CD4-positive, alpha-beta T cell treated with Interleukin-1 beta for 1 hour (primary cell): ENCODE results near the gene MUC5B.

ENCODE experiments used
- DNase-seq, 2 donors: peaks; one replicate each; pipeline ENCODE4 v3.0.0-alpha.2; 2020 to 2022

MUC5B gene

DNA sequence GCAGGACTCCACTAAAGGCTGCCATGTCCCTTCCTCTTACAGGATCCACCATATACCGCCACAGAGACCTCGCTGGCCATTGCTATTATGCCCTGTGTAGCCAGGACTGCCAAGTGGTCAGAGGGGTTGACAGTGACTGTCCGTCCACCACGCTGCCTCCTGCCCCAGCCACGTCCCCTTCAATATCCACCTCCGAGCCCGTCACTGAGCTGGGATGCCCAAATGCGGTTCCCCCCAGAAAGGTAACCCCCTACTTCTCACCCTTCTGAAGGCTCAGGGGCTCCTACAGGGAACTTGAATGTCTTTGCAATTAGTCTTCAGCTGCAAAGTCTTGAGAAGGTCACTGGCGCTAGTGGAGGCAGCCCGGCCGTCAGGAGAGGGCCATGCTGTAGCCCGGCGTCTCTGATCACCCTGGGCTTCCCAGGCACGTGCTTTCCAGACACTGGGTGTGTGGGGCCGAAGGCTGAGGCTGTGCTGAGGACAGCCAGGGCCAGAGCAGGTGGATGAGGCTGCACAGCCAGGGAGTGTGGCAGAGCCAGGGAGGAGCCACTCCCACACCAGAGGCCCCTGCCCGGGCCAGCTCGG, 30.0 kb upstream of the MUC5B start:
- DNase-seq = no peak

DNA sequence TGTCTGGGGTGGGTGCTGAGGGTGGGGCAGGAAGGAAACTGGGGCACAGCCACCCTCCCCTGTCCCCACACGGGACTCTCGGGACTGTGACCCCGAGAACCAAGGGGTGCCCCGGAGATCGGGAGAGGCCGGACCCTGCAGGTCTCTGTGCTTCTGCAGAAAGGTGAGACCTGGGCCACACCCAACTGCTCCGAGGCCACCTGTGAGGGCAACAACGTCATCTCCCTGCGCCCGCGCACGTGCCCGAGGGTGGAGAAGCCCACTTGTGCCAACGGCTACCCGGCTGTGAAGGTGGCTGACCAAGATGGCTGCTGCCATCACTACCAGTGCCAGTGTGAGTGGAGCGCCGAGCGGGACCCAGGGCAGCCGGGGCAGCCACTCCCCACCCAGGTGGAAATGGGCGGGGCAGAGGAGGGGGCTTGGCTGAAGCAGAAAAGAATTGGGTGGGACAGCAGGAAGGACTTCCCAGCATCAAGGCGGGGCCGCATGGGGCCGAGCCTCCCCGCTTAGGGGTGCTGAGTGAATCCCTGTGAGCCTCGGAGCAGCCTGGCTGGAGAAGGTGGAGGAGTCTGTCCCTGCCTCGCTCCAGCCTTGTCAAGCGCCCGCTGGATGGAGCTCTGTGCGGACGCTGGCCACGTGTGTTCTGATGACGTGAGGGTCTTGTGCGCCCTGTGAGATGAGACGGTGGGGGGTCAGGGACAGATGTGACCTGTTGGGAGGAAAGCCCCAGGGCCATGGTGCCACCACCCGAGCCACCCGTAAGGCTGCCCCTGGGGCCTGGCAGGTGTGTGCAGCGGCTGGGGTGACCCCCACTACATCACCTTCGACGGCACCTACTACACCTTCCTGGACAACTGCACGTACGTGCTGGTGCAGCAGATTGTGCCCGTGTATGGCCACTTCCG, 29.3 kb upstream of the MUC5B start:
- no peak for DNase-seq

DNA sequence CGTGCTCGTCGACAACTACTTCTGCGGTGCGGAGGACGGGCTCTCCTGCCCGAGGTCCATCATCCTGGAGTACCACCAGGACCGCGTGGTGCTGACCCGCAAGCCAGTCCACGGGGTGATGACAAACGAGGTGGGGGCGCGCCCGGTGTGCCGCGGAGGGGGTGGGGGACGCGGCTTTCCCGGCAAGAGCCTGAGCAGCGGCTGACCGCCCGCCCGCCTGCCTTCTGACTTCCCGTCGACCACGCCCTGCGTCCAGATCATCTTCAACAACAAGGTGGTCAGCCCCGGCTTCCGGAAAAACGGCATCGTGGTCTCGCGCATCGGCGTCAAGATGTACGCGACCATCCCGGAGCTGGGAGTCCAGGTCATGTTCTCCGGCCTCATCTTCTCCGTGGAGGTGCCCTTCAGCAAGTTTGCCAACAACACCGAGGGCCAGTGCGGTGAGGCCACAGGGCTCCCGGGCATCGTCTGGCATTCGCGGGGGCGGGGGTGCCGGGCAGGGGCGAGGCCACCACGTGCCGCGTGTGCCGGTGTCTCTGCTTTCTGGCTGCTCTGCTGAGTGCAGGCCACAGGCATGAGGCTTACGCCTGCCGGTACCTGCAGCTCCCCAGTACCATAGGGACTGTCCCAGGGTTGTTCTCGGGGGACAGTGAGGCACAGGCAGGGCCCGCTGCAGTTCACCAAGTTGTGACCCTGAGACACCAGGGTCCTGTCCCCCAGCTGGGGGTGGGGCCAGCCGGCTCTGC, 28.5 kb upstream of the MUC5B start:
- DNase-seq = no peak

DNA sequence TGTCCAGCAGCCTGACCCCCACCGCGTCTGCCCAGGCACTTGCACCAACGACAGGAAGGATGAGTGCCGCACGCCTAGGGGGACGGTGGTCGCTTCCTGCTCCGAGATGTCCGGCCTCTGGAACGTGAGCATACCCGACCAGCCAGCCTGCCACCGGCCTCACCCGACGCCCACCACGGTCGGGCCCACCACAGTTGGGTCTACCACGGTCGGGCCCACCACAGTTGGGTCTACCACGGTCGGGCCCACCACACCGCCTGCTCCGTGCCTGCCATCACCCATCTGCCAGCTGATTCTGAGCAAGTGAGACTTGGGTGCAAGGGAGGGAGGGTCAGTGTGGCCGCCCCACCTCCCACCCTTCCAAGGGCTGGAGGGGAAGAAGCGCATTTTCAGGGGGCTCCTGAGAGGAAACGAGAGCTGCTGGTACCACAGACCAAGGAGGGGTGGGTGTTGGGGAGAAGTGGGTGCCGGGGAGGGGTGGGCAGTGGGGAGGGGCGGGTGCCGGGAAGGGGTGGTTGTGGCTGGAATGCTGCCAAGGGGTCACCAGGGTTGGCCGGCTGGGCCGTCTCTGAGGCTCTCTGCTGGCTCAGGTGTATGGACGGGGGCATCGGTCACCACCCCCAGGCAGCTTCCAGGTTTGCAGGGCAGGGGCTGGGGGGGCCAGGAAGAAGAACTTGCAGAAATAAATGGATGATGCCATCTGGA, 27.7 kb upstream of the MUC5B start:
- DNase-seq = no peak

DNA sequence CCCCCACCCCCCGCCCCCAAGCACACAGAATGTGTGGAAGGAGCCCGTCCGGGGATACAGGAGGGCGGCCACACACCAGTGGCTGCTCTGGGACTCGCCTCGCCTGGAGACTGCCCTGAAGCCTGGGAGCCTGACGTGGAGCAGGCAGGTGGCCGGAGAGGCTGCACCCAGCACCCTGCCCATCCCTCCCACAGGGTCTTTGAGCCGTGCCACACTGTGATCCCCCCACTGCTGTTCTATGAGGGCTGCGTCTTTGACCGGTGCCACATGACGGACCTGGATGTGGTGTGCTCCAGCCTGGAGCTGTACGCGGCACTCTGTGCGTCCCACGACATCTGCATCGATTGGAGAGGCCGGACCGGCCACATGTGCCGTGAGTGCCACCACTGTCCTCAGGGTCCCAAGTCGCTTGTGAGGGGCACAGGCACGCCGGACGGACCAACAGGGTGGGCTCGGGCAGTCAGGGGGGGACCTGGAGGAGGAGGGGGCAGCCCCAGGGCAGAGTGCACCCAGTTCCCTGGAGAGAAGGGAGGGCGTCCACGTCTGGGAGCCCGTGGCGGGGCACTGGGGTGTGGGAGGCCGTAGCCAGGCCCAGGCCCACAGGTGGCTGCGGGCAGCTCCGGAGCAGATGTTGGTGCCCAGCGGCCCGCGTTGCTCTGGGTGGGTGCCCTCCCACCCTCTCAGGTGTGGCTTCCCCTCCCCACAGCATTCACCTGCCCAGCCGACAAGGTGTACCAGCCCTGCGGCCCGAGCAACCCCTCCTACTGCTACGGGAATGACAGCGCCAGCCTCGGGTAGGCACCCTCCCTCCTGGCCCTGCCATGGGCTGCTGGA, 27.0 kb upstream of the MUC5B start:
- DNase-seq = no peak

DNA sequence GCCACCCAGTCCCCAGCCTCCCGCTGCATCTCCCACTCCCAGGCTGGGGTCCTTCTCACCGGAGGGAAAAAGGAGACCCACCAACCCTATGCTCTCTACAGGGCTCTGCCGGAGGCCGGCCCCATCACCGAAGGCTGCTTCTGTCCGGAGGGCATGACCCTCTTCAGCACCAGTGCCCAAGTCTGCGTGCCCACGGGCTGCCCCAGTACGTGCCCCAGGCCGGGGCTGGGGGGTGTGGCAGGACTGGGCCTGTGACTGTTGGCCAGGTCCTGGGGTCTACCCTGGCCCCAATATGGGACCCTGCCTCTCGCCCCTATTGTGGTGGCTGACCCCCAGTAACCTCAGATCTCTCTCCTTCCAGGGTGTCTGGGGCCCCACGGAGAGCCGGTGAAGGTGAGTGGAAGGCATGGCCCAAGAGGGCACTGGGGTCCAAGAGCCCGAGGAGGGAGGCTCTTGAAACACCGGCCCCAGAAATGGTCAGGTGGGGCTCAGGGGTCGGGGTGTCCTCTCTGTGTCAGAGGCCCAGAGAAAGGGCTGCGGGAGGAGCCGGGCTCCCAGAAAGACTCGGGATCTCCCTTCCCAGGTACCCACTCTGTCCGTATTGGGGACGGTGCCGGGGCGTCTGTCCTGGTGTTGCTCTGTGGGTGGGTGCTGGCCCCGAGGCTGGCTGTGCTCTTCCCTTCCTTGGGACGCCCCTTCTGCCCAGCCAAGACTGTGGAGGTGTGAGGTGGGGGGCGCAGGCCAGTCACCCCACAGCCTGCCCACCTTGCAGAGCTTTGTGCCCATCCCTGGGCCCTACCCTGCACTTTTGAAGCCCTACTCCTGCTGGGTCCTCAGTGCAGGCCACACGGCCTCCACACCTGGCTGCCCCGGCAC, 26.1 kb upstream of the MUC5B start:
- no peak for DNase-seq

DNA sequence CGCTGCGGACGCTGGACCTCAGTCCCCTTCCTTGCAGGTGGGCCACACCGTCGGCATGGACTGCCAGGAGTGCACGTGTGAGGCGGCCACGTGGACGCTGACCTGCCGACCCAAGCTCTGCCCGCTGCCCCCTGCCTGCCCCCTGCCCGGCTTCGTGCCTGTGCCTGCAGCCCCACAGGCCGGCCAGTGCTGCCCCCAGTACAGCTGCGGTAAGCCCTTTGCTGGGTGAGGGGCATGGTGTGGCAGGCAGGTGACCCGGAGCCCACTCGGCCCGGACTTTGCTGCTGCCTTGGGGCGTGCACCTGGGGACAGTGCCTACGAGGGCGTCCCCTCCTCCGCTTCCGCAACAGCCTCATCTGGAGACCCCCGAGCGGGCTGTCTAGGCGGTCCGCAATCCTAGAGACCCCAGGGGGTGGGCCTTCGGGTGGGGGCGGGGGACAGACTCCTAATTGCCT, 25.4 kb upstream of the MUC5B start:
- no peak for DNase-seq

DNA sequence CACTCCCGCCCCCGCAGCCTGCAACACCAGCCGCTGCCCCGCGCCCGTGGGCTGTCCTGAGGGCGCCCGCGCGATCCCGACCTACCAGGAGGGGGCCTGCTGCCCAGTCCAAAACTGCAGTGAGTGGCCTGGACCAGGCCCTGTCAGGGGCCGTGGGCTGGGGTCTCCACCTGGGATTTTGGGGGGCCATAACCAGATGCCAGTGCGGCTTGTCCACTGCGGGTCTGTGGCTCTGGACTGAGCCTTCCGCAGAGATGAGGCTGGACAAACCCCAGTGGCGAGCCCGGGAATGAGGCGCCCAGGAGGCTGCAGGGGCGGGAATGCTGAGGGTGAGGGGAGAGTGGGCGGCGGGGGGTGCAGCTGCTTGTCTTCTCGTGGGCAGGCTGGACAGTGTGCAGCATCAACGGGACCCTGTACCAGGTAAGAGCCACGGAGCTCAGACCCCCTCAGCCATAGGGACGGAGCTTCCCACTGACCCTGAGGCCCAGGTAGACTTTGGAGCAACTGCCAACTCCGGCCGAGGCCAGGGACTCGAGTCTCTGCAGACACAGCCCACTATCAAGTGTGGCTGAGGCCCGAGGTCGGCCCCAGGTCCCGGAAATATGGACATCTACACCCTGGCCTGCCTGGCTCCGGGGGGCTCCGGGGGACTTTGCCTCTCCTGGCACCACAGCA, 24.8 kb upstream of the MUC5B start:
- no peak for DNase-seq

DNA sequence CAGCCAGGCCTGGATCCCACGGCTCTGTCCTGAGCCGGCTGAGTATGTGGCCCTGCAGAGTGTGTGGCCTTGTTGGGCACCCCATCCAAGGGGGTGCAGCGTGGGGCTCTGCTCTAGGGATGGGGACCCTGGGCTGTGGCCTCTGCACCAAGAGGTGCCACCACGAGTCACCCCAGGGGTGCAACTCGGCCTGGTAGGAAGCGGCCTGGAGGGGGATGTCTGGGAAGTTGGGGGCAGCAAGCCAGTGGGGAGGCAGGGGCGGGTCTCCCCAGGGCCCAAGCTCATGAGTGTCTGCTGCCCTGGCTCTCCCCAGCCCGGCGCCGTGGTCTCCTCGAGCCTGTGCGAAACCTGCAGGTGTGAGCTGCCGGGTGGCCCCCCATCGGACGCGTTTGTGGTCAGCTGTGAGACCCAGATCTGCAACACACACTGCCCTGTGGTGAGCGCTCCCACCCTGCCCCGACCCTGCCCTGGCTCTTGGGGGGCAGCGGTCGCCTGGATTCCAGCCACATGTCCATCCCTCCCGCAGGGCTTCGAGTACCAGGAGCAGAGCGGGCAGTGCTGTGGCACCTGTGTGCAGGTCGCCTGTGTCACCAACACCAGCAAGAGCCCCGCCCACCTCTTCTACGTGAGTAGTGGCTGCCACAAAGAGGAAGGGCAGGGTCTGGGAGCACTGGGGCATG, 24.2 kb upstream of the MUC5B start:
- no peak for DNase-seq

DNA sequence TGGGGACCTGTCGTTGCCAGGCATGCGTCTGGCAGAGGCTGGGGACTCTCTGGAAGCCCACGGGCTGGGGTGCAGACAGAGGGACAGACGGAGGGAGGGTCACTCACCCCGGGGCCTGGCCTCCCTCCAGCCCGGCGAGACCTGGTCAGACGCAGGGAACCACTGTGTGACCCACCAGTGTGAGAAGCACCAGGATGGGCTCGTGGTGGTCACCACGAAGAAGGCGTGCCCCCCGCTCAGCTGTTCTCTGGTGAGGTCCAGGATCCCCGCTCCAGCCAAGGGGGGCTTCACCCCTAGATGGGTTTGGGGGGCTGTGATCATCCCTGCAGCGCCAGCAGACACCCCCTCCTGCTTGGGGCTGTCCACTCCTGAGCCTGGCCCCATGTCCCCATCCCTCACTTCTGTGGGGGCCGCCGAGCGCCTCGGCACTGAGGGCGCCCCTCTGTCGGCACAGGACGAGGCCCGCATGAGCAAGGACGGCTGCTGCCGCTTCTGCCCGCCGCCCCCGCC, 23.6 kb upstream of the MUC5B start:
- no peak for DNase-seq

DNA sequence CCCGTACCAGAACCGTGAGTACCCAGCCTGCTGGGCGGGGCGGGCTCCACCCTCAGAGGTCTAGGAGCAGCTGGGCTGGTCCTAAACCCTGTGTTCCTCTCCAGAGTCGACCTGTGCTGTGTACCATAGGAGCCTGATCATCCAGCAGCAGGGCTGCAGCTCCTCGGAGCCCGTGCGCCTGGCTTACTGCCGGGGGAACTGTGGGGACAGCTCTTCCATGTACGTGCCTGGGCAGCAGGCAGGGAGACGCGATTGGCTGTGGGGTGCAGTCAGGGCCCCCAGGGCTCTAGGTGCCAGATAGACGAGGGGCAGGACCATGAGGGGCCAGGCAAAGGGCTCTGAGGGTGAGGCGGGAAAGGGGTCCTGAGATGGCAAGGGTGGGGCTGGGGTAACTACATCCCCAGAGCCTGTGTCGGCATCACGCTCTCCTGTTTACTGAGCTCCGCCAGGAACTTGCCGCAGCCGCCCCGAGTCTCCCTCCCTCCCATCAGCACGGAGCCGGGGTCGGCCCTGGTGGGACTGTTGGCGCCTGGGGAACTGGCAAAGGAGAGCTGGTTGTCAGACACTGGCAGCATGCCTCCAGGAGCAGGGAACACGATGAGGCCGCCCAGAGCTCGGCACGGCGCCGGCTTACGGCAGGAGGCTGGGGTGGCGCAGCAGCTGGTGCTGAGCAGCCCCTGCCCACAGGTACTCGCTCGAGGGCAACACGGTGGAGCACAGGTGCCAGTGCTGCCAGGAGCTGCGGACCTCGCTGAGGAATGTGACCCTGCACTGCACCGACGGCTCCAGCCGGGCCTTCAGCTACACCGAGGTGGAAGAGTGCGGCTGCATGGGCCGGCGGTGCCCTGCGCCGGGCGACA, 22.9 kb upstream of the MUC5B start:
- no peak for DNase-seq

DNA sequence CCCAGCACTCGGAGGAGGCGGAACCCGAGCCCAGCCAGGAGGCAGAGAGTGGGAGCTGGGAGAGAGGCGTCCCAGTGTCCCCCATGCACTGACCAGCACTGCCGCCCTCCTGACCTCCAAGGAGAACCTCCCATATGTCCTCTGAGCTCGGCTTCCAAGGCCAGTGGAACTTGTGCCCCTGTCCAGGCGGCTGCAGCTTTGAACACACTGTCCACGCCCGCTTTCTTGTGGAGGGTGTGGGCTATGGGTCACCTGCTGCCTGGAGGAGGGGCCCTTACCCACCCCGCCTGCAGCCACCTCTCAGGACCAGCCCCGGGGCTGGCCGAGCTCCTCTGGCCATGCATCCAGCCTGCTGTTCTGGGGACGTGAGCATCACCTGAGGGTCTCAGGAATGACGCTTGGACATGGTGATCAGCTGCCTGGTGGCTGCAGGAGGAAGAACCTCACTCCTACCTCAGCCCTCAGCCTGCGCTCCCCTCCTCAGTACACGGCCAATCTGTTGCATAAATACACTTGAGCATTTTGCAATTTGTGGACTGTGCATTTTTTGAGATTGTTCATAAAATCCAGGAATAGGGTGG, 22.2 kb upstream of the MUC5B start:
- DNase-seq = no peak

DNA sequence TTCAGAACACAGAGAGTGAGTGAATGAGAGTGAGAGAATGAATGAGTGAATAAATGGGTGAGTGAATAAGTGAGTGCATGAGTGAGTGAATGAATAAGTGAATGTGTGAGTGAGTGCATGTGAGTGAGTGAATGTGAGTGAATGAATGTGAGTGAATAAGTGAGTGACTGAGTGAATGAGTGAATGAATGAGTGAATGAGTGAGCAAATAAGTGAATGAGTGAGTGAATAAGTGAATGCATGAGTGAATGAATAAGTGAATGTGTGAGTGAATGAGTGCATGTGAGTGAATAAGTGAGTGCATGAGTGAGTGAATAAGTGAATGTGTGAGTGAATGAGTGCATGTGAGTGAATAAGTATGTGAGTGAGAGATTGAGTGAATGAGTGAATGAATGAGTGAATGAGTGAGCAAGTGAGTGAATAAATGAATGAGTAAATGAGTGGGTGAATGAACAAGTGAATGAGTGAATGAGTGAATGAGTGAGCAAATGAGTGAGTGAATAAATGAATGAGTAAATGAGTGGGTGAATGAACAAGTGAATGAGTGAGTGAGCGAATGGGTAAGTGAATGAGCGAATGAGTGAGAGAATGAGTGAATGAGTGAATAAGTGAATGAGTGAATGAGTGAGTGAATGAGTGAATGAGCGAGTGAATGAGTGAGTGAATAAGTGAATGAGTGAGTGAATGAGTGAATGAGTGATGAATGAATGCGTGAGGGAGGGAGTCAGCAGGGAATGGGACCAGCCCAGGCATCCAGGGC, 21.3 kb upstream of the MUC5B start:
- DNase-seq = no peak

DNA sequence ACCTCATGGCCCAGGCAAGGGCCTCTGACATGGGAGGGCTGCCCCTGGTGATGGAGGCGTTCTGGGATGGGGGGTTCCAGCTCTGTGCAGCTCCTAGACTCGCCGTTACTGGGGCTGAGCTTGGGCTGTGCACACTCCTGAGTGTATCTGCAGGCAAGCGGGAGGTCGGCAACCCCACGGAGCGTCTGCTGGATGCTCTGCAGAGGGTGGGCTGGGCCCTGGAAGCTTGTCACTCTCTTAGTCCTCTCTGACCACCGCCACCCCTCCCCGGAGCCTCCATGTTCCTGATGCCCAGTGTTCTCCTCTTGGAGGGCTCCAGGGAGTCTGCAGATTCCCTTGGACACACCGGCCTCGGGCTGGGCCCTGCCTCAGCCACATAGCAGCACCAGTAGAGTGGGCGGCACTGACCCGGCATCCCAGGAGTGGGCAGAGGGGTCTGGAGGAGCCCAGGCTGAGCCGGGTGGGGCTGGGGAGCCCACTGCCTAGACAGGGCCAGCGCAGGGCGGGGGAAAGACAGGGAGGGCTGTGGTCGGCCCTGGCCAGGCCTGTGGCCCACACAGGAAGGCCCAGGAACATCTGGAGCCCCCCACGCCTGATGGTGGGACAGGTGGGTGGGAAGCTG, 20.6 kb upstream of the MUC5B start:
- no peak for DNase-seq

DNA sequence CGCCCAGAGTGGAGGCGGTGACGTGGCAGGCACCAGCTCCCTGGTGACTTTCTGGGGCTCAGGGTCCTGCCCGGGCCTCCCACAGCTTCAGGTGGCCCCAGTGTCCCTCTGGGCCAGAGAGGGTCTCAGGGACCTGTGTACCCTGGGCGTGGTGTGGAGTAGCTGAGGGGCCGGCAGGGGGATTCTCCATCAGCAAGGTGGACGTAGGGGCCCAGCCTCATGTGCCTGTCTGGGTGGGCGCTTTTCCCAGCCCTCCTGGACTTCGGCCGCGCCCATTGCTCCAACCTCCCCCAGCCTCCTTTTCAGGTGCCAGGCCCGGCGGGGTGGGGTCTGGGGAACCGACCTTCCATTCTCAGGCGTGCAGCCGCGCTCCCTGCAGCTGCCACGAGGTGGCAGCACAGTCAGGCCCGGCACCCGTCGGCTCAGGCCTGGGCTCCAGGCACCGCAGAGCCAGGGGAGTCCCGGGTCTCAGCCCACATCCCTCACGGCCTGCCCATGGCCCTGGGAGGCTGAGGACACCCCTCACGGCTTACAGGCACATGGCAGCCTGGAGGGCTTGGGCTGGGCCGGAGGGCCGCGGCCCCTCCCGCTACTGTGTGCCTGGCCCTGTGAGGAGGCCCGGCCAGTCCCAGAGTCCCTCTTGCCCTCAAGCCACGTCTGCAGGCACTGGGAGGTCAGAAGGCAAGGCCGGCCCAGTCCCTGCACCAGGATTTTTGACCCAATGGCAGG, 19.9 kb upstream of the MUC5B start:
- DNase-seq = peak; percentile 59
